CD14-positive monocyte (primary cell): ENCODE measurements around the gene SLC35F5. TPM values are rescaled to one million over a fixed set of nuclear protein-coding genes. Genes with fewer than 3 reads are reported as not detected.

ENCODE experiments used
- DNase-seq, 3 donors: peaks; one replicate each; pipeline ENCODE4 v3.0.0-alpha.2; 2011 to 2022
- H2AFZ ChIP-seq: 2 replicates; pipeline ENCODE4 v1.6.0; 2012; ENCODE audit warnings: mild to moderate bottlenecking, low read depth, low read length, inconsistent platforms; ENCODE audit not compliant: insufficient read depth, poor library complexity, severe bottlenecking
- H3K27ac ChIP-seq, 2 donors: 1 replicate in 1 of 2; 2 replicates in 1 of 2; pipeline ENCODE4 v1.5.1; 2012 to 2013; ENCODE audit warnings: low read length in 2 of 2, control low read depth in 1 of 2, inconsistent platforms in 1 of 2, low read depth in 1 of 2, mild to moderate bottlenecking in 1 of 2
- H3K27me3 ChIP-seq, 2 donors: one replicate each; pipeline versions ENCODE4 v1.6.0 to v1.6.1; 2011 to 2013; ENCODE audit warnings: low read length in 2 of 2; ENCODE audit not compliant: control insufficient read depth in 2 of 2, insufficient read depth in 2 of 2
- H3K36me3 ChIP-seq, 2 donors: replicated peaks in 1 of 2; 1 replicate in 1 of 2; 2 replicates in 1 of 2; pipeline versions ENCODE4 v1.5.1 to v1.6.1; 2012 to 2013; ENCODE audit warnings: low read length in 2 of 2, control low read depth in 1 of 2, inconsistent platforms in 1 of 2, mild to moderate bottlenecking in 1 of 2; ENCODE audit not compliant: insufficient read depth in 2 of 2, control insufficient read depth in 1 of 2
- H3K4me1 ChIP-seq, 2 donors: 1 replicate in 1 of 2; 2 replicates in 1 of 2; pipeline versions ENCODE4 v1.5.1 to v1.6.1; 2012 to 2013; ENCODE audit warnings: low read length in 2 of 2, control low read depth in 1 of 2, inconsistent platforms in 1 of 2, mild to moderate bottlenecking in 1 of 2, moderate library complexity in 1 of 2; ENCODE audit not compliant: insufficient read depth in 2 of 2, control insufficient read depth in 1 of 2
- H3K4me2 ChIP-seq: replicated peaks from 2 replicates; pipeline ENCODE3; 2012; ENCODE audit warnings: low read length, moderate library complexity, mild to moderate bottlenecking; ENCODE audit not compliant: poor library complexity, severe bottlenecking; ENCODE audit errors: extremely low read depth
- H3K4me3 ChIP-seq, 3 experiments: fragments of 200-600 bp in 1 of 3; sonication (generic) in 1 of 3; replicated peaks in 1 of 3; 1 replicate in 2 of 3; 2 replicates in 1 of 3; pipeline ENCODE4 v1.5.1; 2011 to 2013; ENCODE audit warnings: low read length in 3 of 3, mild to moderate bottlenecking in 3 of 3, control low read depth in 2 of 3, low read depth in 2 of 3, inconsistent platforms in 1 of 3, moderate library complexity in 1 of 3
- H3K79me2 ChIP-seq: 2 replicates; pipeline ENCODE4 v1.6.0; 2012; ENCODE audit warnings: mild to moderate bottlenecking, control low read depth, inconsistent platforms, low read length, moderate library complexity; ENCODE audit not compliant: insufficient read depth
- H3K9ac ChIP-seq: 2 replicates; pipeline ENCODE4 v1.6.0; 2017; ENCODE audit warnings: low read length, mild to moderate bottlenecking; ENCODE audit not compliant: insufficient read depth, poor library complexity, severe bottlenecking
- H3K9me3 ChIP-seq, 2 donors: replicated peaks in 1 of 2; 1 replicate in 1 of 2; 2 replicates in 1 of 2; pipeline versions ENCODE4 v1.5.1 to v1.6.1; 2012 to 2013; ENCODE audit warnings: low read length in 2 of 2, control low read depth in 1 of 2; ENCODE audit not compliant: control insufficient read depth in 1 of 2, insufficient read depth in 1 of 2
- H4K20me1 ChIP-seq: 2 replicates; pipeline ENCODE4 v1.6.0; 2012; ENCODE audit warnings: mild to moderate bottlenecking, low read length, control low read depth, moderate library complexity; ENCODE audit not compliant: insufficient read depth
- H3K27ac Mint-ChIP-seq, 7 donors: one replicate each; pipeline ENCODE4 v1.8.0; 2020; ENCODE audit warnings: mild to moderate bottlenecking in 7 of 7, mixed read lengths in 7 of 7, moderate library complexity in 6 of 7, inconsistent platforms in 2 of 7
- H3K27me3 Mint-ChIP-seq, 3 donors: one replicate each; pipeline ENCODE4 v1.8.0; 2021 to 2022; ENCODE audit warnings: low read depth in 3 of 3, mild to moderate bottlenecking in 3 of 3, mixed read lengths in 3 of 3, moderate library complexity in 3 of 3, inconsistent platforms in 1 of 3
- H3K36me3 Mint-ChIP-seq, 2 donors: one replicate each; pipeline ENCODE4 v1.8.0; 2020; ENCODE audit warnings: mixed read lengths in 2 of 2, inconsistent platforms in 1 of 2, mild to moderate bottlenecking in 1 of 2
- H3K4me1 Mint-ChIP-seq: one replicate; pipeline ENCODE4 v1.8.0; 2020; ENCODE audit warnings: mild to moderate bottlenecking, mixed read lengths
- H3K4me3 Mint-ChIP-seq, 2 donors: one replicate each; pipeline ENCODE4 v1.8.0; 2020; ENCODE audit warnings: mild to moderate bottlenecking in 2 of 2, mixed read lengths in 2 of 2, moderate library complexity in 1 of 2
- H3K9me3 Mint-ChIP-seq, 7 donors: one replicate each; pipeline ENCODE4 v1.8.0; 2020 to 2022; ENCODE audit warnings: mixed read lengths in 7 of 7, mild to moderate bottlenecking in 6 of 7, moderate library complexity in 6 of 7, inconsistent platforms in 2 of 7
- CTCF ChIP-seq: fragments of 200-600 bp; IDR thresholded peaks from one replicate; pipeline ENCODE4 v1.8.0; 2022; ENCODE audit warnings: antibody characterized with exemption, mild to moderate bottlenecking
- WGBS: methylation state at CpG from one replicate; pipeline ENCODE4 v1.1.5; 2013; ENCODE audit warnings: missing lambda C conversion rate; ENCODE audit not compliant: insufficient coverage; 5-methylcytosine and 5-hydroxymethylcytosine counted together
- intact Hi-C, 2 donors: fragments of 100-400 bp; cut with micrococcal nuclease; formaldehyde crosslinking; loops; one replicate each; pipeline versions ENCODE4 v1.15.0 to v1.15.1; 2023
- polyA plus RNA-seq, 3 donors: library from polyadenylated mRNA; depleted of rRNA in 1 of 3; unstranded in 2 of 3; stranded (reverse) in 1 of 3; fragments of 300-500 nt in 2 of 3; fragments of >200 nt in 1 of 3; fragmentation: Illumina TruSeq in 2 of 3; gene quantifications; 1 replicate in 2 of 3; 2 replicates in 1 of 3; pipeline ENCODE4 v1.2.3, GENCODE V29; 2012 to 2021

The SLC35F5 gene
- polyA plus RNA-seq, 3 donors, result 11.7 to 18.2 (median 13.6) TPM

GRCh38 chr2:113755835-113756354 is 547 bp downstream of the SLC35F5 start:
- Mint-ChIP-seq H3K4me3 (peak overlapping the region; percentile 91 to 94), H3K4me1 (peaks cover 19% of the 10 kb centered on the region), H3K27ac (peak overlapping the region; percentile 84 to 98 (median 88)), H3K36me3 (peaks cover 20 to 23% of the 10 kb centered on the region in 2 donors), H3K9me3 (no peaks in the 10 kb centered on the region), H3K27me3 (peaks cover 0 to 2% (median 0%) of the 10 kb centered on the region in 3 donors)
- Histone ChIP-seq H3K79me2 (peaks cover 54% of the 10 kb centered on the region), H3K9me3 (no peaks in the 10 kb centered on the region), H3K4me3 (peak overlapping the region; percentile 77 to 95 (median 88)), H4K20me1 (peaks cover 10% of the 10 kb centered on the region), H3K36me3 (peaks cover 13 to 20% of the 10 kb centered on the region in 2 donors), H2AFZ (peak overlapping the region; percentile 91), H3K4me1 (peaks cover 13 to 25% of the 10 kb centered on the region in 2 donors), H3K9ac (peak overlapping the region; percentile 93), H3K27ac (peak overlapping the region; percentile 93 to 97), H3K27me3 (no peaks in the 10 kb centered on the region), H3K4me2 (peak overlapping the region; percentile 85)
- no peak for TF ChIP-seq CTCF
- DNase-seq, result peak in 2 of 3 donors; percentile 34 to 41
- WGBS, result 0% methylated on average over 22 of the region's 26 CpGs
- intact Hi-C loops, result loop anchor here (2.0 to 10.0 kb wide), 4 partner anchors 103 to 199 kb away; partner anchors contain the start of gene ACTR3 (in 1 of the 2)

GRCh38 chr2:113755035-113755834 is 1.2 kb downstream of the SLC35F5 start:
- no peak for DNase-seq
- peaks cover 19% of the 10 kb centered on the region for H3K4me1 Mint-ChIP-seq
- Histone ChIP-seq H3K4me1 (peaks cover 13 to 25% of the 10 kb centered on the region in 2 donors), H3K27ac (peak overlapping the region in 1 of 2 donors; percentile 93), H3K9me3 (no peaks in the 10 kb centered on the region), H3K79me2 (peaks cover 61% of the 10 kb centered on the region), H3K4me3 (peak overlapping the region; percentile 77 to 95 (median 88)), H3K36me3 (peaks cover 18 to 26% of the 10 kb centered on the region in 2 donors), H3K27me3 (no peaks in the 10 kb centered on the region), H3K4me2 (peak overlapping the region; percentile 85), H4K20me1 (peaks cover 17% of the 10 kb centered on the region), H2AFZ (peak overlapping the region; percentile 91), H3K9ac (peak overlapping the region; percentile 93)
- H3K36me3 Mint-ChIP-seq, result peaks cover 26 to 30% of the 10 kb centered on the region in 2 donors
- intact Hi-C loops, result loop anchor here (10.0 kb wide), 3 partner anchors 140 to 200 kb away; partner anchors contain the start of gene ACTR3 (in 1 of the 2)
- H3K4me3 Mint-ChIP-seq, result peak overlapping the region; percentile 91 to 94
- H3K27ac Mint-ChIP-seq, result peak overlapping the region in 6 of 7 donors; percentile 78 to 98 (median 88)
- WGBS, result 48% methylated on average over 2 of the region's 15 CpGs
- no peak for TF ChIP-seq CTCF
- H3K27me3 Mint-ChIP-seq, result peaks cover 0 to 2% (median 0%) of the 10 kb centered on the region in 3 donors
- H3K9me3 Mint-ChIP-seq, result no peaks in the 10 kb centered on the region
